Natural killer cell (primary cell): Measurements from ENCODE around the gene SLC22A23. TPM values are rescaled to one million over a fixed set of nuclear protein-coding genes. Genes with fewer than 3 reads are reported as not detected.
A peak's percentile ranks its signal among the peaks of the same experiment; 100 is the strongest.

ENCODE experiments used
- ATAC-seq, 3 donors: fragments of 150-1000 bp in 2 of 3; fragments of 200-7000 bp in 1 of 3; cut with Tn5 transposase; 1 replicate in 1 of 3; 2 replicates in 2 of 3; pipeline ENCODE4 v1.10.0; 2021; ENCODE audit warnings: mild to moderate bottlenecking in 2 of 3, moderate library complexity in 2 of 3
- DNase-seq, 2 donors: peaks; one replicate each; pipeline versions ENCODE4 v3.0.0 to v3.0.0-alpha.2; 2013 to 2021; ENCODE audit warnings: mixed read lengths in 1 of 2
- H3K27ac ChIP-seq: one replicate; pipeline ENCODE4 v1.5.1; 2013; ENCODE audit warnings: mild to moderate bottlenecking, low read length
- H3K27me3 ChIP-seq: one replicate; pipeline ENCODE4 v1.6.1; 2013; ENCODE audit warnings: low read length; ENCODE audit not compliant: control insufficient read depth, insufficient read depth
- H3K36me3 ChIP-seq: one replicate; pipeline ENCODE4 v1.6.1; 2013; ENCODE audit warnings: low read length; ENCODE audit not compliant: control insufficient read depth, insufficient read depth
- H3K4me1 ChIP-seq: one replicate; pipeline ENCODE4 v1.6.1; 2013; ENCODE audit warnings: low read length; ENCODE audit not compliant: control insufficient read depth, insufficient read depth
- H3K4me3 ChIP-seq: one replicate; pipeline ENCODE4 v1.5.1; 2013; ENCODE audit warnings: low read length
- H3K9me3 ChIP-seq: one replicate; pipeline ENCODE4 v1.6.1; 2013; ENCODE audit warnings: low read length; ENCODE audit not compliant: control insufficient read depth, insufficient read depth
- H3K27ac Mint-ChIP-seq, 2 donors: one replicate each; pipeline ENCODE4 v1.8.0; 2022; ENCODE audit warnings: mild to moderate bottlenecking in 2 of 2, mixed read lengths in 2 of 2, moderate library complexity in 1 of 2
- H3K27me3 Mint-ChIP-seq, 2 donors: one replicate each; pipeline ENCODE4 v1.8.0; 2022; ENCODE audit warnings: low read depth in 2 of 2, mixed read lengths in 2 of 2
- H3K36me3 Mint-ChIP-seq: one replicate; pipeline ENCODE4 v1.8.0; 2022; ENCODE audit warnings: mixed read lengths
- H3K4me1 Mint-ChIP-seq, 2 donors: one replicate each; pipeline ENCODE4 v1.8.0; 2022; ENCODE audit warnings: mixed read lengths in 2 of 2
- H3K4me3 Mint-ChIP-seq: one replicate; pipeline ENCODE4 v1.8.0; 2022; ENCODE audit warnings: mild to moderate bottlenecking, moderate library complexity, mixed read lengths
- H3K9me3 Mint-ChIP-seq, 2 donors: one replicate each; pipeline ENCODE4 v1.8.0; 2022; ENCODE audit warnings: mixed read lengths in 2 of 2
- CTCF ChIP-seq: fragments of 200-600 bp; IDR thresholded peaks from one replicate; pipeline ENCODE4 v1.8.0; 2022; ENCODE audit warnings: antibody characterized with exemption
- WGBS: methylation state at CpG from one replicate; pipeline ENCODE4 v1.1.7; 2013; ENCODE audit warnings: missing lambda C conversion rate; ENCODE audit not compliant: insufficient coverage; 5-methylcytosine and 5-hydroxymethylcytosine counted together
- intact Hi-C: fragments of 100-400 bp; cut with micrococcal nuclease; formaldehyde crosslinking; loops from one replicate; pipeline ENCODE4 v1.14.2; 2022
- total RNA-seq, 4 donors: library from RNA; stranded (reverse); fragments of 120-200 nt in 1 of 4; gene quantifications; one replicate each; pipeline versions ENCODE4 v1.2.3 to v1.2.4, GENCODE V29; 2013 to 2022

Gene SLC22A23
- total RNA-seq, 3 donors from 2014 or later (not counting 1 experiment from before 2014, with no cell fraction given), result 0.24 to 0.79 (median 0.38) TPM

GRCh38 chr6:3228046-3228671, 228.7 kb downstream of the SLC22A23 start:
- peak in 1 of 2 donors; percentile 48 for DNase-seq
- H3K27ac ChIP-seq, result no peak overlapping the region

DNA sequence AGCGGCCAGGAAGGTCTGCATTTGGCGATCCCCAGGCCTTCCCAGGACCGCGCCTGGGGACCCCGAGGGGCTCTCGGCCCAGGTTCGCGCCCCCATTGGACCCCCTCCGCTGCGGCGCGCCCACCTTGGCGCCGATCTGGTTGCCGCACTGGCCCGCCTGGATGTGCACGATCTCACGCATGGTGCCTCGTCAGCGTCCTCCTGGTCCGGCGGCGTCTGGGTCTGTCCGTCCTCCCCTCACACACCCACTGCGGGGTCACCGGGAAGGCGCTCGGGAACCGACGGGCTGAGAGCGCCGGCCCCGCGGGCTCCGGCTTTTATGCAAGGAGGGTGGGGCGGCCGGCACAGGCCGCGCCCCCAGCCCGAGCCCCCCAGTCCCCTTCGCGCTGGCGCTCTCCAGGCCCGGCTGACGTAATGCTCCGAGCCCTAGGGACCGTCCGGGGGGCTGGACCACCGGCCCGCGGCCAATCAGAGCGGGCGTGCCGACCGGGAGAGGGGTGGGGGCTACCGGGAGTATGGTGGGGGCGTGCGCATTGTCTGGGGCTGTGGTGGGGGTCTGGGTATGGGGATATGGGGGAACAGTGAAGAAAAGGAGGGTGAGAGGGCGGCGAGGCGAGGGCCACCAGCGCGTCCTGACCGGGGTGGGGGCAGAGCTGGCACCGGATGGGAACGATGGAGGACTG, 229.3 kb downstream of the SLC22A23 start, which contains the start of gene TUBB2B:
Gene TUBB2B (minus strand): TSS at position 291 of the 683 bp plus-strand sequence. CDS start 110 bp downstream, at position 181.
- Histone ChIP-seq H3K27me3 (peaks cover 65% of the 10 kb centered on the region), H3K36me3 (no peaks in the 10 kb centered on the region), H3K9me3 (no peaks in the 10 kb centered on the region), H3K4me1 (peaks cover 53% of the 10 kb centered on the region), H3K27ac (no peak within 1 kb of the TSS), H3K4me3 (peak within 1 kb of the TSS; percentile 13)
- no peaks in the 10 kb centered on the region for H3K36me3 Mint-ChIP-seq
- no peak within 1 kb of the TSS for H3K27ac Mint-ChIP-seq
- H3K4me3 Mint-ChIP-seq, result peak within 1 kb of the TSS; percentile 78
- WGBS, result 2% methylated on average over 66 of the region's 66 CpGs
- DNase-seq (peak in 1 of 2 donors; percentile 16), ATAC-seq (no peak)
- no peaks in the 10 kb centered on the region for H3K9me3 Mint-ChIP-seq
- no peak for TF ChIP-seq CTCF
- H3K4me1 Mint-ChIP-seq, result peaks cover 36 to 55% of the 10 kb centered on the region in 2 donors
- peaks cover 60 to 67% of the 10 kb centered on the region in 2 donors for H3K27me3 Mint-ChIP-seq
- intact Hi-C loops, result no loop called here

More at GRCh38 chr6:3228046-3228671, 228.7 kb downstream of the SLC22A23 start:
- peak in 1 of 3 donors; percentile 12 for ATAC-seq
- no peaks in the 10 kb centered on the region for H3K9me3 Mint-ChIP-seq
- H3K36me3 ChIP-seq, result no peaks in the 10 kb centered on the region
- no peak overlapping the region for H3K27ac Mint-ChIP-seq
- H3K4me1 ChIP-seq, result peaks cover 53% of the 10 kb centered on the region
- WGBS, result 3% methylated on average over 36 of the region's 38 CpGs
- H3K4me1 Mint-ChIP-seq, result peaks cover 36 to 56% of the 10 kb centered on the region in 2 donors
- peaks cover 70% of the 10 kb centered on the region for H3K27me3 ChIP-seq
- peaks cover 66 to 74% of the 10 kb centered on the region in 2 donors for H3K27me3 Mint-ChIP-seq
- no peaks in the 10 kb centered on the region for H3K36me3 Mint-ChIP-seq
- intact Hi-C loops, result no loop called here
- TF ChIP-seq CTCF, result no peak
- H3K9me3 ChIP-seq, result no peaks in the 10 kb centered on the region
- H3K4me3 Mint-ChIP-seq, result peak overlapping the region; percentile 72
- peak overlapping the region; percentile 13 for H3K4me3 ChIP-seq

DNA sequence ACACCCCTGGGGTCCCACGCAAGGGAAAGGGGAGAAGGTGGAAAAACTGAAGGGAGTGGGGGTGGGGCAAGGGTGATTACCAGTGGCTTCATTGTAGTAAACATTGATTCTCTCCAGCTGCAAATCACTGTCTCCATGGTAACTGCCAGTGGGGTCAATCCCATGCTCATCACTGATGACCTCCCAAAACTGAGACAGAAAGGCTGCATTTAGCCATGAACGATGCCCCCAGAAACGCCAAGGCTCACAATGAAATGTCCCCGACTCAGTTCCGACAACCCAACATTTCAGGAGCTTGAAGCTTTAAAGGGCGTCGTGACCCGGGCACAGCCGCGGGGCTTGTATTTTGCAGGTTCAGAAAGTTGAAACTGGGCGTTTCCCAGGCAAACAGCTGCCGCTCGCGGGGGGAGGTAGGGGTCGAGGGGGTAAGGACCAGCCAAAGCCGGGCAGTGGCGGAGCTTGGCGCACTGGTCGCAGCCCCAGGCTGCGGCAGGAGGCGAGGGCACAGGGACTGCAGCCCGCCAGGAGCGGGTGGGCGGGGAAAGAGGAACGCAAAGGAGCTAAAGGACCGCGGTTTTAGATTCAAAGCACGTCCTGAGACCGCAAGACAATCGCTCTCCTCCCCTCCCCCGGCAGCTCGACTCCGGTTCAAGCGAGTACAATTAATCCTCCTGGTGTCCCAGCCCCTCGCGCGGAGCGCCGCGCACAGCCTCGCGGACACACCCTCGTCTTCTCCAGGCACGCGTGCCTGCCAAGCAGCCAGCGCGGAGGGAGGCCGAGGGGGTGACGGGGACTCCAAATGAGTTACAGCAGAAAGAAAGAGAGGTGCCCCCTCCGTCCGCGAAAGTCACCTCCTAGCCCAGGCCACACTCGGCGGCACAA, 230.1 kb downstream of the SLC22A23 start:
- H3K27me3 ChIP-seq, result peaks cover 57% of the 10 kb centered on the region
- no peaks in the 10 kb centered on the region for H3K9me3 ChIP-seq
- Mint-ChIP-seq H3K9me3 (peaks cover 0 to 5% of the 10 kb centered on the region in 2 donors), H3K27ac (no peak overlapping the region), H3K4me3 (peak overlapping the region; percentile 78), H3K27me3 (peaks cover 52 to 60% of the 10 kb centered on the region in 2 donors), H3K36me3 (no peaks in the 10 kb centered on the region), H3K4me1 (peaks cover 36 to 48% of the 10 kb centered on the region in 2 donors)
- intact Hi-C loops, result no loop called here
- DNase-seq, result peak in 1 of 2 donors; percentile 45
- H3K36me3 ChIP-seq, result no peaks in the 10 kb centered on the region
- no peak for ATAC-seq
- no peak overlapping the region for H3K27ac ChIP-seq
- 2% methylated on average over 53 of the region's 54 CpGs for WGBS
- no peak overlapping the region for H3K4me3 ChIP-seq
- no peak for TF ChIP-seq CTCF
- H3K4me1 ChIP-seq, result peaks cover 49% of the 10 kb centered on the region
